RPMI7951 (cell line): ENCODE results near the gene NCBP3. TPM values are rescaled to one million over a fixed set of nuclear protein-coding genes. Genes with fewer than 3 reads are reported as not detected.

Experiments
- DNase-seq: peaks from one replicate; pipeline ENCODE4 v3.0.0-alpha.2; 2012; ENCODE audit warnings: low read depth
- total RNA-seq: library from RNA; depleted of rRNA; stranded (reverse); fragments of >200 nt; shearing (Covaris generic); gene quantifications from 2 replicates; pipeline ENCODE4 v1.2.3, GENCODE V29; 2014

NCBP3 gene
- total RNA-seq, 1 experiment from 2014 or later: 9.7 TPM

GRCh38 chr17:3813171-3813570, 32.9 kb downstream of the NCBP3 start:
- no peak for DNase-seq

DNA sequence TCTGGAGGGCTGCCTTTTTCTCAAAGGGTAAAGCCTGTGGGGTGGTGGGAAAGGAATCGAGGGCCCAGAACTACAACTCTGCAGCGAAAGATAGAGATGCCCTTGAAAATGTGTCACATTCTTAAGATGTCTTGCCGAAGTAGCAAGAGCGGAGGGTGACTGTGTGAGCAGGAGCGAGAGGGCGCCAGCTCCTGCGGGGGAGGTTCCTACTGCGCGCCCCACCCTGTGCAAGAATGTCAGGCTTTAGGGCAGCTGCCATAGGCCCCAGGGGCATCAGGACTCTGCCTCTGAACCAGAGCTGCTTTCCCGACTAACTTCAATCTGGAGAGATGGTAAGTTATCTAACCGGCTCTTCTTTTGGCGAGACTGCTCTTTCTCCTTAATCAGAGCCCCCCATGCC, 33.3 kb downstream of the NCBP3 start:
- DNase-seq: no peak

GRCh38 chr17:3812284-3812683, 33.8 kb downstream of the NCBP3 start:
- no peak for DNase-seq

GRCh38 chr17:3810019-3810418, 36.0 kb downstream of the NCBP3 start:
- DNase-seq: no peak

- DNase-seq: no peak
These were observed 36.9 kb downstream of the NCBP3 start for GRCh38 chr17:3809135-3809534.

GRCh38 chr17:3808701-3809100, 37.3 kb downstream of the NCBP3 start:
- no peak for DNase-seq

GRCh38 chr17:3805581-3805980, 40.5 kb downstream of the NCBP3 start:
- DNase-seq: no peak

DNA sequence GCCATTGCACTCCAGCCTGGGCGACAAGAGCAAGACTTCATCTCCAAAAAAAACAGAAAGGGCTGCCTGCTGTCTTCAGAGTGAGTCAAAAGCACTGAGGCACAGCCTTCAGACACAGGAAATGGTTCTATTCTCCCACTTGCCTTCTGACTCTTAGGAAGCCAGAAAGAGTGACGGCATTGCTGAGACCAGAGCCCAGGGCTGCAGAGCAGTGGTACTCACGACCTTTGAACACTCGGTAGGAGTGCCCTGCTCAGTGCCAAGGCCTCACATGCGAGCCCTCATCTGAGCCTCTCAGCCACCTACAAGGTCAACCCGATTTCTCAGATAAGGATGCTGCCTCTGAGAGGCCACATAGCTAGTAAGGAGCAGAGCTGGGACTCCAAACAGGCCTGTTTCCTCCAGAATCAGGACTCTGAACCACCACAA, 41.5 kb downstream of the NCBP3 start:
- DNase-seq: no peak

DNA sequence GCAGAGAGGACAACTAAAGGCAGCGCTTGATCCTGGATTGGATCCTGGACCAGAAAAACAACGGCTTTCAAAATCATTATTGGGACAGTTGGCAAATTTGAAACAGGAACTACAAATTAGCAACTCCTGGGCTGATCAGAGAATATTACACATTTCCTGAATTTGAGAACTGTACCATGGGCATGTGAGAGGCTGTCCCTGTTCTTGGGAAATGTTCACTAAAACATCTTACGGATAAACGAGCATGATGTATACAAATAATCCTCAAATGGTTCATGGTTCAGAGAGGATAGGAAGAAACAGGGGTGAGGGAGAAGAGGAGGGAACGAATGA, 42.8 kb downstream of the NCBP3 start:
- no peak for DNase-seq

DNA sequence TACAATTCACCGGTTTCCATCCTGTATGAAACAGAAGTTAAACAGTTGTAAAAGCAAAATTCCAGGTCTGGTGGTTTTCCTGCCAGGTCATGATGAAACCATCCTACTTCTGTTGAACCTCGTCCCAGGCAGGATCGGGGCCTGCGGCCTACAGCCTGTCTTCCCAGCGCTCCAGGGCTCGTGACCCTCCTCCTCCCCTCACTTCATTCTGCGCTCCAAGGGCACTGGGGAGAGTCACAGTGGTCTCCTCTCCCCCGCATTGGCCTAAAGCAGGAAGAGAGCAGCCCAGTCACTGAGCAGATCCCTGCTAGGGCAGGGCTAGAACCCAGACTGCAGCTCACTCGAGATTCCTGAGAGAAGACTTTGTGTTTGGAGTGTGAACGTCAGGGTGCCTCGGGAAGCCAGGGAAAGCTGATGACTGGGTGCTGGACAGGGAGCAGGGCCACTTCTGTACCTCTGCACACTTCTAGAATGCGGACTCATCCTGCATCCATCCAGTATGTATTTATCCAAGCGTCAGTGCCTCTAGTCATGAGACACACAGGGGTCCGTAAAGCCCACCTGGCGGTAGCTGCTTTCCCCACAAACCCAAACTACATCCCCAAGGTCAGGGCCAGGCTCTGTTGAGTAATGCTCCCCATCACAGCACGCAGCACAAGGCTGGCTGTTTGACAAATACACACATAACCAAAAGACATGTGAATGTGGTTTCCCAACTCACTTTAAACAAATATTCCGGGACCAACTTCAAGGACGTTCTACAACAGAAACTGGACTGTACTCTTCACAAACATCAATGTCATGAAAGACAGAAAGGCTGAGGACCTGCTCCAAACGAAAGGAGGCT, 43.4 kb downstream of the NCBP3 start:
- DNase-seq: peak; percentile 73

DNA sequence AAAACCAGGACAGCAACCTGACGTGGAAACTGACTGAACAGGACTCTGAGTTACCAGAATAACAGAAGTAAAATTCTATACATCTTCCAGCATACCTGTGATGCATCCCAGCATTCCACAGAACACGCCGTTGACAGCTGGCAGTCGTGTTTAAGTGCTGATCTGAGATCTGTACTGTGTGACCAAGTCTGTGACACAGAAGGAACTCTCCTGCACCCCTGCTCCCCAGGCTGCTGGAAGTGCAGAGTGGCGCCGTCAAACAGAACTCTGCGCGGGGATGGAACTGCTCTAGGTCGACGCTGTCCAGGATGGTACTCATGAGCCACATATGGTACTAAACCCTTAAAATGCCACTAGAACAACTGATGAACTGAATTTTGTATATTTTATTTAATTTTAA, 44.3 kb downstream of the NCBP3 start:
- DNase-seq: no peak

GRCh38 chr17:3801347-3801746, 44.7 kb downstream of the NCBP3 start:
- DNase-seq: no peak

DNA sequence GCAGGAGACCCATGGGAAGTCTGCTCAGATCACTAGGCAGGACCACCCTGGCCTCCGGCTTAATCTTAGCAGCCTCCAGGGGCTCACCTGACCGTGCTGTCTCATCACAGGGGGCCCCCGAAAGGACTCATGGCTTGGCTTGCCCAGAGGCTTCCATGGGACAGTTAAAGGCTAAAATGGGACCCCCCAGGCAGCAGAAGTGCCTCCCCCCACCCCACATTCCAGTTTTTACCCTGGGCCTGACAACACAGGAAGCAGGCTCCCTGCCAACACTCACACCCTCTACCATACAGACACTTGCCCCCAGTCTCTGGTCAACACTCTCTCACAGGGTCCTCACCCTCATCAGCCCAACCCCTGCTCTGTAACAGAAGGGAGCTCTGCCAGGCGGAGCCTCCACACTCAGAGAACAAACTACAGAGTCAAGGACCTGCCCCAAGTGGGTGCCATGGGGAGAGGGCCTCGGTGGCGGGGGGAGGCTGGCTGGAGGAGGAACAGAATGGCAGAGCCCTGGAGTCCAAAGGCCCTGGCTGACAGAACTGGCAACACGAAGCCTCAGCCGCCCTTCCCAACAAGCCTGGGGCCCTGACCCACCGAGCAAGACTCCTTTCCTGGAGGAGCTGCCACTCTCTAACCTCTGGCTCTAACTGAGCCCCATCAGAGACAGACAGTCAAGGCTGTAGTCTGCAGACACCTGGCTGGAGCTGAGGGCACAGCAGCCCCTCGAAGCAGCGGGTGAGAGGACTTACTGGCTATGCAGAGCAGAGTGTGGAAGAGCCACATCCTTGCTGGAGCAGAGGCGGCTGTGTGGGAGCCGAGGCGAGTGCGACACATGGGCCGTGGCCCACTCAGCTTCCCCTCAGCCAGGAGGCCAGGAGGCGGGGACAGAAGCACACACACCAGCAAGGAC, 45.4 kb downstream of the NCBP3 start, which contains the start of gene ITGAE:
ITGAE (minus strand) TSS at position 827 of the 910 bp plus-strand sequence; CDS start at position 783, 44 bp downstream.
- DNase-seq: no peak

GRCh38 chr17:3799181-3799945, 46.7 kb downstream of the NCBP3 start:
- no peak for DNase-seq

GRCh38 chr17:3798273-3799180, 47.5 kb downstream of the NCBP3 start:
- DNase-seq: no peak

DNA sequence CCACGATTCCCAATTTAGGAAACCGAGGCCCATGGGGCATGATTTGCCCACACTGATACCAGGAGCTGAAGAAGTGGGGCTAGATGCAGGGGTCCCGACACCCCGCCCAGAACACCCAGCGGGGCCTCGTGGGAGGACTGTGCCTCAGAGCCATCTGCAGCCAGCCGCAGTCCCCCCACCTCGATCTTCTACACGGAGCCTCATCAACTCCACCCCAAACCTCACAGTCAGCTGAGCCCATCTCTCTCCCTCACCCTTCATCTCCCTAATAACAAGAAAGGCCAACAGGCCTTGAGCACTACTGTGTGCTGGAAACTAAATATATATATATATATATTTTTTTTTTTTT, 49.2 kb downstream of the NCBP3 start:
- DNase-seq: no peak

- peak; percentile 48 for DNase-seq
These were observed 49.8 kb downstream of the NCBP3 start for GRCh38 chr17:3796110-3796821.

- DNase-seq: peak; percentile 41
These were observed 50.5 kb downstream of the NCBP3 start for GRCh38 chr17:3795390-3796102.

DNA sequence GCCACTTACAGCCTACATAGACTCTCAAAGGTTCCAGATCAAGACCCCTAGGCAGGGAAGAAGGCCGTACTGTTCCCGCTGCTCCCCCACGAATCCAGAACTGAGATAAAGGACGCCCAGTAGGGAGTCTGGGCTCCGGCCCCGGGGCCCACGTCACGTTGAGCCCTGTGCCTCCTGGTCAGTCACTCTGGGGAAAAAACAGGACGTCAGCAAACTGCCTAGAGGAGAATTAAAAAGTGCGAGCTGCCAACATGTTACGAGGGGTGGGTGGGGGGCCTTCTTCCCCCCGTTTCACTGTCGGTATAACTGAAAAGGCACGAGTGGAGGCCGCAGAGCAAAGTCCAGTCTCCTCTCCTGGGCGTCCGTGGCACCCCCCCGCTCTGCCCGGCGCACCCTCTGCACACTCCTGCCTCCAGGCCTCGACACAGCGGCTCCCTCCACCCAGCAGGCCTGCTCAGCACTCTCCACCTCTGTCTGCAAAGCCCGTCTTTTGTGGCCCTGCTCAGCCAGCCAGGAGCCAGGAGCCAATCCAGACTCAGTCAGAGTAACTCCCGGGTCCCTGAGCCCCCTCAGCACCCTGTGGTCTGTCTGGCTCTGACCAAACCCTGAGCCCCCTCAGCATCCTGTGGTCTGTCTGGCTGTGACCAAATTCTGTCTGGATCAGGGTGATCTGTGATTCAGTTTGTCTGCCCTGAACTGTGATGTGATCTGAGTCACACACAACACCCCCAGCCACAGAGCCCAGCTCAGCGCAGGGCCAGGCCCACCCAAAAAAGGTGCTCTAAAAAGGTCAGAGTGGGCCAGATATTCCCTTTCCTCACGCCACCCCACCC, 51.3 kb downstream of the NCBP3 start:
- DNase-seq: peak; percentile 78
